ENCODE results near the gene TMCO4. TPM values are rescaled to one million over a fixed set of nuclear protein-coding genes. Genes with fewer than 3 reads are reported as not detected.
A peak's percentile ranks its signal among the peaks of the same experiment; 100 is the strongest.

Gene TMCO4
- total and polyA plus RNA-seq, 10 of the 15 experiments (the other 5 are each of a cell fraction or from before 2014, with no cell fraction given): 2.4 to 20.8 (median 13.0) TPM

DNA sequence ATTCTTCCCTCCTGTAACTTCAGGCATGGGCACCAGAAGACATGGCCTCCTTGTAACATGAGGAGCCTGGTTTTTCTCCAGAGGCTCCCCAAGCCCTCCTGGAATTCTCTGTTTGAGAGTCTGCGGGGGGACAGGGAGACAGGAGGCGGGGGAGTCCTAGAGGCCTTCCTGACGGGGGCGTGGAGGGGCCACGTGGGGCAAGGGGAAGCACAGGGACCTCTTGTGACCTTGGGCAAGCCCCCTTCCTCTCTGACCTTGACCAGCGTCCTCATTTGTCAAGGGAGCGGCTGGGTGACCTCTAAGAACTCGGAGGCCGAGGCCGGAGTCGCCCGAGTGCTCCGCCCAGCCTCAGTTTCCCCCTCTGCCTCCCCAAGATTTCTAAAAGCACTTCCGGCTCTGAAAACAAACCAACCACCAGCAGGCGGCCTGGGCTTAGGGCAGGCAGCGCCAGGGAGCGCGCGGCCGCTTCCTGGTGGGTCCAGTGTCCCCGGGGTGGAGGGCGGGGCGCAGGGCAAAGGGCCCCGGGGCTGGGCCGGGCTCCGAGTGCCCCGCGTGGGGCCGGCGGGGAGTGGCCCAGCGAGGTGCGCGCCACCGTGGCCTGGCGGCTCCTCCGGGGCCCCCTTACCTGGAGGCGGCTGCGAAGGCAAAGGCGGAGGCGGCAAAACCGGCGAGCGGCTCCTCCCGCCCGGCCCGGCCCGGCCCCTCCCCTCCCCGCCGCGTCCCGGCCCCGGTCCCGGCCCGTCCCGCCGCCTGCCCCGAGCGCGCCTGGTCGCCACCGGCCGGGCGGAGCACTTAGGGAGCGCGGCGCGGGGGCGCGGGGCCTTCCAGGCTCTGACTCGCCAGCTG is at the start of gene TMCO4 (continued):
- TF ChIP-seq, protein P1, sequence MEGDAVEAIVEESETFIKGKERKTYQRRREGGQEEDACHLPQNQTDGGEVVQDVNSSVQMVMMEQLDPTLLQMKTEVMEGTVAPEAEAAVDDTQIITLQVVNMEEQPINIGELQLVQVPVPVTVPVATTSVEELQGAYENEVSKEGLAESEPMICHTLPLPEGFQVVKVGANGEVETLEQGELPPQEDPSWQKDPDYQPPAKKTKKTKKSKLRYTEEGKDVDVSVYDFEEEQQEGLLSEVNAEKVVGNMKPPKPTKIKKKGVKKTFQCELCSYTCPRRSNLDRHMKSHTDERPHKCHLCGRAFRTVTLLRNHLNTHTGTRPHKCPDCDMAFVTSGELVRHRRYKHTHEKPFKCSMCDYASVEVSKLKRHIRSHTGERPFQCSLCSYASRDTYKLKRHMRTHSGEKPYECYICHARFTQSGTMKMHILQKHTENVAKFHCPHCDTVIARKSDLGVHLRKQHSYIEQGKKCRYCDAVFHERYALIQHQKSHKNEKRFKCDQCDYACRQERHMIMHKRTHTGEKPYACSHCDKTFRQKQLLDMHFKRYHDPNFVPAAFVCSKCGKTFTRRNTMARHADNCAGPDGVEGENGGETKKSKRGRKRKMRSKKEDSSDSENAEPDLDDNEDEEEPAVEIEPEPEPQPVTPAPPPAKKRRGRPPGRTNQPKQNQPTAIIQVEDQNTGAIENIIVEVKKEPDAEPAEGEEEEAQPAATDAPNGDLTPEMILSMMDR (IDR thresholded peaks at IDR 0.05 in 2 of 3, conservative IDR thresholded peaks at IDR 0.05 in 1 of 3; ENCODE audit: control insufficient read depth in 2 of 3, extremely low read depth in 1 of 3, insufficient read depth in 1 of 3, low read depth in 3 of 3, low read length in 3 of 3): peak in 1 of 3 experiments; percentile 34; a peak in 1 of 6 replicates
- TF ChIP-seq EZH2 (IDR thresholded peaks at IDR 0.05; ENCODE audit: borderline replicate concordance, control insufficient read depth, low read depth, low read length) (no peak), LARP7 (IDR thresholded peaks at IDR 0.05) (0 out of 2 replicates have a peak, but pooled peaks have one; percentile 57), GATAD2B (conservative IDR thresholded peaks at IDR 0.05; ENCODE audit: low read depth) (peak; percentile 56; the same call in 1 of the 2 replicates), CBX3 (IDR thresholded peaks at IDR 0.05; ENCODE audit: borderline replicate concordance, low read depth) (no peak), EP300 (IDR thresholded peaks at IDR 0.05; ENCODE audit: borderline replicate concordance in 1 of 2, control insufficient read depth in 1 of 2, low read depth in 2 of 2, low read length in 2 of 2) (no peak), CEBPB (IDR thresholded peaks at IDR 0.05; ENCODE audit: borderline replicate concordance in 1 of 2, low read depth in 2 of 2, low read length in 2 of 2) (no peak), ZZZ3 (IDR thresholded peaks at IDR 0.05; ENCODE audit: control insufficient read depth, insufficient read length, low read depth) (no peak), MEF2B (IDR thresholded peaks at IDR 0.05; ENCODE audit: partially characterized antibody, poor library complexity, severe bottlenecking) (no peak), SMC3 (IDR thresholded peaks at IDR 0.05; ENCODE audit: borderline replicate concordance, low read length) (no peak)
- TF ChIP-seq, protein P2, sequence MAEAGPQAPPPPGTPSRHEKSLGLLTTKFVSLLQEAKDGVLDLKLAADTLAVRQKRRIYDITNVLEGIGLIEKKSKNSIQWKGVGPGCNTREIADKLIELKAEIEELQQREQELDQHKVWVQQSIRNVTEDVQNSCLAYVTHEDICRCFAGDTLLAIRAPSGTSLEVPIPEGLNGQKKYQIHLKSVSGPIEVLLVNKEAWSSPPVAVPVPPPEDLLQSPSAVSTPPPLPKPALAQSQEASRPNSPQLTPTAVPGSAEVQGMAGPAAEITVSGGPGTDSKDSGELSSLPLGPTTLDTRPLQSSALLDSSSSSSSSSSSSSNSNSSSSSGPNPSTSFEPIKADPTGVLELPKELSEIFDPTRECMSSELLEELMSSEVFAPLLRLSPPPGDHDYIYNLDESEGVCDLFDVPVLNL (IDR thresholded peaks at IDR 0.05; ENCODE audit: low read depth, low read length): no peak
- TF ChIP-seq, protein P3, sequence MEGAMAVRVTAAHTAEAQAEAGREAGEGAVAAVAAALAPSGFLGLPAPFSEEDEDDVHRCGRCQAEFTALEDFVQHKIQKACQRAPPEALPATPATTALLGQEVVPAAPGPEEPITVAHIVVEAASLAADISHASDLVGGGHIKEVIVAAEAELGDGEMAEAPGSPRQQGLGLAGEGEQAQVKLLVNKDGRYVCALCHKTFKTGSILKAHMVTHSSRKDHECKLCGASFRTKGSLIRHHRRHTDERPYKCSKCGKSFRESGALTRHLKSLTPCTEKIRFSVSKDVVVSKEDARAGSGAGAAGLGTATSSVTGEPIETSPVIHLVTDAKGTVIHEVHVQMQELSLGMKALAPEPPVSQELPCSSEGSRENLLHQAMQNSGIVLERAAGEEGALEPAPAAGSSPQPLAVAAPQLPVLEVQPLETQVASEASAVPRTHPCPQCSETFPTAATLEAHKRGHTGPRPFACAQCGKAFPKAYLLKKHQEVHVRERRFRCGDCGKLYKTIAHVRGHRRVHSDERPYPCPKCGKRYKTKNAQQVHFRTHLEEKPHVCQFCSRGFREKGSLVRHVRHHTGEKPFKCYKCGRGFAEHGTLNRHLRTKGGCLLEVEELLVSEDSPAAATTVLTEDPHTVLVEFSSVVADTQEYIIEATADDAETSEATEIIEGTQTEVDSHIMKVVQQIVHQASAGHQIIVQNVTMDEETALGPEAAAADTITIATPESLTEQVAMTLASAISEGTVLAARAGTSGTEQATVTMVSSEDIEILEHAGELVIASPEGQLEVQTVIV (IDR thresholded peaks at IDR 0.05; ENCODE audit: borderline replicate concordance, partially characterized antibody): no peak
- TF ChIP-seq, protein P4, sequence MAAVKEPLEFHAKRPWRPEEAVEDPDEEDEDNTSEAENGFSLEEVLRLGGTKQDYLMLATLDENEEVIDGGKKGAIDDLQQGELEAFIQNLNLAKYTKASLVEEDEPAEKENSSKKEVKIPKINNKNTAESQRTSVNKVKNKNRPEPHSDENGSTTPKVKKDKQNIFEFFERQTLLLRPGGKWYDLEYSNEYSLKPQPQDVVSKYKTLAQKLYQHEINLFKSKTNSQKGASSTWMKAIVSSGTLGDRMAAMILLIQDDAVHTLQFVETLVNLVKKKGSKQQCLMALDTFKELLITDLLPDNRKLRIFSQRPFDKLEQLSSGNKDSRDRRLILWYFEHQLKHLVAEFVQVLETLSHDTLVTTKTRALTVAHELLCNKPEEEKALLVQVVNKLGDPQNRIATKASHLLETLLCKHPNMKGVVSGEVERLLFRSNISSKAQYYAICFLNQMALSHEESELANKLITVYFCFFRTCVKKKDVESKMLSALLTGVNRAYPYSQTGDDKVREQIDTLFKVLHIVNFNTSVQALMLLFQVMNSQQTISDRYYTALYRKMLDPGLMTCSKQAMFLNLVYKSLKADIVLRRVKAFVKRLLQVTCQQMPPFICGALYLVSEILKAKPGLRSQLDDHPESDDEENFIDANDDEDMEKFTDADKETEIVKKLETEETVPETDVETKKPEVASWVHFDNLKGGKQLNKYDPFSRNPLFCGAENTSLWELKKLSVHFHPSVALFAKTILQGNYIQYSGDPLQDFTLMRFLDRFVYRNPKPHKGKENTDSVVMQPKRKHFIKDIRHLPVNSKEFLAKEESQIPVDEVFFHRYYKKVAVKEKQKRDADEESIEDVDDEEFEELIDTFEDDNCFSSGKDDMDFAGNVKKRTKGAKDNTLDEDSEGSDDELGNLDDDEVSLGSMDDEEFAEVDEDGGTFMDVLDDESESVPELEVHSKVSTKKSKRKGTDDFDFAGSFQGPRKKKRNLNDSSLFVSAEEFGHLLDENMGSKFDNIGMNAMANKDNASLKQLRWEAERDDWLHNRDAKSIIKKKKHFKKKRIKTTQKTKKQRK (IDR thresholded peaks at IDR 0.05; ENCODE audit: low read depth, low read length): no peak
